ENCODE data around the gene ATRN.

- TF ChIP-seq, protein P1, sequence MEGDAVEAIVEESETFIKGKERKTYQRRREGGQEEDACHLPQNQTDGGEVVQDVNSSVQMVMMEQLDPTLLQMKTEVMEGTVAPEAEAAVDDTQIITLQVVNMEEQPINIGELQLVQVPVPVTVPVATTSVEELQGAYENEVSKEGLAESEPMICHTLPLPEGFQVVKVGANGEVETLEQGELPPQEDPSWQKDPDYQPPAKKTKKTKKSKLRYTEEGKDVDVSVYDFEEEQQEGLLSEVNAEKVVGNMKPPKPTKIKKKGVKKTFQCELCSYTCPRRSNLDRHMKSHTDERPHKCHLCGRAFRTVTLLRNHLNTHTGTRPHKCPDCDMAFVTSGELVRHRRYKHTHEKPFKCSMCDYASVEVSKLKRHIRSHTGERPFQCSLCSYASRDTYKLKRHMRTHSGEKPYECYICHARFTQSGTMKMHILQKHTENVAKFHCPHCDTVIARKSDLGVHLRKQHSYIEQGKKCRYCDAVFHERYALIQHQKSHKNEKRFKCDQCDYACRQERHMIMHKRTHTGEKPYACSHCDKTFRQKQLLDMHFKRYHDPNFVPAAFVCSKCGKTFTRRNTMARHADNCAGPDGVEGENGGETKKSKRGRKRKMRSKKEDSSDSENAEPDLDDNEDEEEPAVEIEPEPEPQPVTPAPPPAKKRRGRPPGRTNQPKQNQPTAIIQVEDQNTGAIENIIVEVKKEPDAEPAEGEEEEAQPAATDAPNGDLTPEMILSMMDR (conservative IDR thresholded peaks at IDR 0.05), result peak; percentile 30
- no peak for TF ChIP-seq ZFX (IDR thresholded peaks at IDR 0.05)
Measured at GRCh38 chr20:3612795-3613572, 142.2 kb downstream of the ATRN start.

Measured in C4-2B (cell line).